HepG2 (cell line): ENCODE results near the gene PEX14. TPM values are rescaled to one million over a fixed set of nuclear protein-coding genes. Genes with fewer than 3 reads are reported as not detected.

Experiments used
- ATAC-seq: fragments of 200-7000 bp; cut with Tn5 transposase; 3 replicates; pipeline ENCODE4 v1.9.1; 2020; ENCODE audit warnings: mild to moderate bottlenecking, moderate library complexity
- BruUV-seq: library from RNA; stranded (reverse); fragments of 400-500 nt; replicated peaks from 2 replicates; lab custom pipeline; 2021; lab: Mats Ljungman, UMichigan
- CTCF ChIA-PET: fragments of 300-600 bp; formaldehyde crosslinking; extraction: SDS; loops from one replicate; lab custom pipeline; 2021; ENCODE audit warnings: low total read pairs, inconsistent platforms, low intra/inter-chr PET ratio; lab: Yijun Ruan, JAX
- POLR2A ChIA-PET: fragments of 350-600 bp; sonication (Branson Sonifier 250); formaldehyde crosslinking; loops from one replicate; lab custom pipeline; 2020; ENCODE audit warnings: antibody characterized with exemption, inconsistent platforms; lab: Yijun Ruan, JAX
- DNase-seq: peaks from one replicate; pipeline ENCODE4 v3.0.0-alpha.2; 2015; ENCODE audit warnings: low spot score
- FAIRE-seq: peaks from 3 replicates; lab custom pipeline; 2011; peaks lifted over from hg19 to GRCh38; lab: Jason Lieb, UNC
- H2AFZ ChIP-seq: one replicate; pipeline ENCODE4 v1.6.1; 2011; ENCODE audit warnings: low read length, inconsistent platforms
- H3K27ac ChIP-seq: fragments of 300-600 bp; 3 replicates; pipeline ENCODE4 v1.8.0; 2011; ENCODE audit warnings: mixed run types, mild to moderate bottlenecking, mixed read lengths, low read length, inconsistent platforms; ENCODE audit not compliant: insufficient read depth; ENCODE audit errors: extremely low read length
- H3K27me3 ChIP-seq, 2 experiments: fragments of 200-600 bp in 1 of 2; 2 replicates in 1 of 2; 3 replicates in 1 of 2; pipeline versions ENCODE4 v1.6.0 to v1.8.0; 2011; ENCODE audit warnings: low read length in 2 of 2, mild to moderate bottlenecking in 2 of 2, moderate library complexity in 2 of 2, inconsistent platforms in 1 of 2; ENCODE audit not compliant: insufficient read depth in 2 of 2, control insufficient read depth in 1 of 2
- H3K36me3 ChIP-seq, 2 experiments: fragments of 200-600 bp in 1 of 2; replicated peaks in 1 of 2; 2 replicates in 1 of 2; 3 replicates in 1 of 2; pipeline versions ENCODE4 v1.5.1 to v1.8.0; 2011; ENCODE audit warnings: low read length in 2 of 2, inconsistent platforms in 1 of 2; ENCODE audit not compliant: insufficient read depth in 2 of 2, control insufficient read depth in 1 of 2
- H3K4me1 ChIP-seq: 2 replicates; pipeline ENCODE4 v1.5.1; 2012; ENCODE audit warnings: low read length, inconsistent platforms; ENCODE audit not compliant: insufficient read depth
- H3K4me2 ChIP-seq: 2 replicates; pipeline ENCODE4 v1.6.0; 2011; ENCODE audit warnings: low read depth, low read length, inconsistent platforms
- H3K4me3 ChIP-seq, 3 experiments: fragments of 200-600 bp in 1 of 3; sonication (generic), shearing (Covaris generic) in 1 of 3; replicated peaks in 1 of 3; 2 replicates each; pipeline ENCODE4 v1.5.1; 2011 to 2016; ENCODE audit warnings: low read length in 3 of 3, inconsistent platforms in 2 of 3, low read depth in 2 of 3, mild to moderate bottlenecking in 2 of 3, control low read depth in 1 of 3, mixed read lengths in 1 of 3; ENCODE audit not compliant: insufficient read depth in 1 of 3
- H3K79me2 ChIP-seq: one replicate; pipeline ENCODE4 v1.6.1; 2011; ENCODE audit warnings: low read length, inconsistent platforms; ENCODE audit not compliant: insufficient read depth
- H3K9ac ChIP-seq: 2 replicates; pipeline ENCODE4 v1.6.0; 2011; ENCODE audit warnings: mild to moderate bottlenecking, low read depth, low read length, inconsistent platforms; ENCODE audit not compliant: insufficient read depth
- H3K9me3 ChIP-seq: 2 replicates; pipeline ENCODE4 v1.5.1; 2012; ENCODE audit warnings: mild to moderate bottlenecking, low read length
- H4K20me1 ChIP-seq: 2 replicates; pipeline ENCODE4 v1.6.0; 2011; ENCODE audit warnings: inconsistent platforms, mild to moderate bottlenecking, low read length, moderate library complexity; ENCODE audit not compliant: insufficient read depth
- AGO2 ChIP-seq: fragments of 200-400 bp; formaldehyde crosslinking; optimal IDR thresholded peaks from 2 replicates; pipeline ENCODE3; 2017; ENCODE audit warnings: mild to moderate bottlenecking, low read depth, low read length, moderate library complexity
- GMEB1 ChIP-seq: sonication (generic); formaldehyde crosslinking; IDR thresholded peaks from 2 replicates; pipeline ENCODE4 v1.5.1; 2020; ENCODE audit warnings: missing genetic modification reagents, mild to moderate bottlenecking, borderline replicate concordance
- GTF3A ChIP-seq: sonication (generic); formaldehyde crosslinking; conservative IDR thresholded peaks from 2 replicates; pipeline ENCODE4 v1.4.0; 2020; ENCODE audit warnings: mild to moderate bottlenecking, missing genetic modification reagents
- HOXA3 ChIP-seq: sonication (generic); formaldehyde crosslinking; IDR thresholded peaks from 2 replicates; pipeline ENCODE4 v1.5.0; 2020; ENCODE audit warnings: missing genetic modification reagents
- KLF13 ChIP-seq: sonication (generic); formaldehyde crosslinking; IDR thresholded peaks from 2 replicates; pipeline ENCODE4 v1.4.0; 2020; ENCODE audit warnings: mild to moderate bottlenecking, missing genetic modification reagents
- MAFK ChIP-seq, 2 experiments: IDR thresholded peaks in 1 of 2; conservative IDR thresholded peaks in 1 of 2; 2 replicates each; pipeline ENCODE4 v1.6.1; 2011; ENCODE audit warnings: improper control_type of control experiment in 2 of 2, low read length in 2 of 2
- TRIM22 ChIP-seq: fragments of 450-650 bp; IDR thresholded peaks from 2 replicates; pipeline ENCODE4 v1.6.1; 2017
- ZC3H4 ChIP-seq: sonication (generic); formaldehyde crosslinking; IDR thresholded peaks from 2 replicates; pipeline ENCODE4 v1.4.0; 2020; ENCODE audit warnings: missing genetic modification reagents, borderline replicate concordance
- ZFP82 ChIP-seq: sonication (generic); formaldehyde crosslinking; IDR thresholded peaks from 2 replicates; pipeline ENCODE4 v1.5.1; 2020; ENCODE audit warnings: mild to moderate bottlenecking, missing genetic modification reagents, borderline replicate concordance
- ZNF337 ChIP-seq: sonication (generic); formaldehyde crosslinking; IDR thresholded peaks from 2 replicates; pipeline ENCODE4 v1.5.1; 2020; ENCODE audit warnings: missing genetic modification reagents, low read depth, mild to moderate bottlenecking, borderline replicate concordance
- ZNF652 ChIP-seq: IDR thresholded peaks from 2 replicates; pipeline ENCODE4 v1.6.1; 2016; ENCODE audit warnings: low read depth, borderline replicate concordance
- ZNF713 ChIP-seq: sonication (generic); formaldehyde crosslinking; IDR thresholded peaks from 2 replicates; pipeline ENCODE4 v1.4.0; 2020; ENCODE audit warnings: mild to moderate bottlenecking, missing genetic modification reagents
- ZUFSP ChIP-seq: sonication (generic); formaldehyde crosslinking; IDR thresholded peaks from 2 replicates; pipeline ENCODE4 v1.9.0; 2021; ENCODE audit warnings: missing genetic modification reagents, mild to moderate bottlenecking, borderline replicate concordance
- WGBS: methylation state at CpG from one replicate; pipeline ENCODE4 v1.1.6; 2017; ENCODE audit warnings: low lambda C conversion rate; 5-methylcytosine and 5-hydroxymethylcytosine counted together
- in situ Hi-C: cut with HindIII; loops from 2 replicates; pipeline ENCODE4 v1.10.0; 2017; ENCODE audit warnings: low pct_unique_long_range_greater_than_20kb; ENCODE audit not compliant: extremely low pct_ligation_motif_present
- intact Hi-C: fragments of 100-400 bp; cut with micrococcal nuclease; formaldehyde crosslinking; loops from one replicate; pipeline ENCODE4 v1.10.0; 2022; ENCODE audit not compliant: unreplicated experiment
- polyA plus RNA-seq, 8 experiments: library from polyadenylated mRNA; depleted of rRNA in 3 of 8; stranded (reverse) in 7 of 8; unstranded in 1 of 8; fragments of >200 nt; fragmentation: Illumina TruSeq in 4 of 8; extraction: Trizol in 4 of 8; gene quantifications; 2 replicates each; pipeline versions ENCODE4 v1.2.1 to v1.2.3, GENCODE V29; 2011 to 2016; ENCODE audit warnings: low read depth in 4 of 8, missing spikeins in 1 of 8, mixed read lengths in 1 of 8; ENCODE audit not compliant: insufficient read depth in 1 of 8
- total RNA-seq, 5 experiments: library from RNA; depleted of rRNA; stranded (reverse); fragments of >200 nt; fragmentation: Illumina TruSeq; extraction: Trizol; gene quantifications; 2 replicates each; pipeline ENCODE4 v1.2.3, GENCODE V29; 2016; ENCODE audit warnings: low read depth in 1 of 5

Gene PEX14
- total and polyA plus RNA-seq, 2 of the 13 experiments (the other 11 are each of a cell fraction or from before 2014, with no cell fraction given): 6.5 to 9.9 TPM

GRCh38 chr1:10529765-10530164 lies 55.0 kb downstream of the PEX14 start:
- H3K27ac ChIP-seq: no peak overlapping the region
- H3K36me3 ChIP-seq: no peaks in the 10 kb centered on the region
- no peaks in the 10 kb centered on the region for H3K9me3 ChIP-seq
- no peaks in the 10 kb centered on the region for H3K27me3 ChIP-seq
- ChIA-PET POLR2A (no interaction called here), CTCF (no interaction called here)
- no peak for FAIRE-seq
- peaks cover 10% of the 10 kb centered on the region for H3K79me2 ChIP-seq
- no peaks in the 10 kb centered on the region for H4K20me1 ChIP-seq
- H3K4me3 ChIP-seq: no peak overlapping the region
- H3K9ac ChIP-seq: no peak overlapping the region
- peaks cover 25% of the 10 kb centered on the region for H3K4me1 ChIP-seq
- H2AFZ ChIP-seq: no peak overlapping the region
- 63% methylated on average over 3 of the region's 3 CpGs for WGBS
- in situ Hi-C loops: no loop called here
- no peak for ATAC-seq
- no peak for DNase-seq
- BruUV-seq: no TSS peak
- TF ChIP-seq MAFK (conservative IDR thresholded peaks at IDR 0.05 in 1 of 2, IDR thresholded peaks at IDR 0.05 in 1 of 2; ENCODE audit: low read length in 2 of 2) (no peak), TRIM22 (no peak), ZNF652 (CRISPR knock-in tag) (peak; percentile 71)
- intact Hi-C loops: no loop called here
- no peak overlapping the region for H3K4me2 ChIP-seq

GRCh38 chr1:10530281-10530740 lies 55.6 kb downstream of the PEX14 start:
- intact Hi-C loops: no loop called here
- ChIA-PET POLR2A (no interaction called here), CTCF (no interaction called here)
- in situ Hi-C loops: no loop called here
- no peak overlapping the region for H3K4me2 ChIP-seq
- no peaks in the 10 kb centered on the region for H3K9me3 ChIP-seq
- 92% methylated on average over 20 of the region's 20 CpGs for WGBS
- H3K4me1 ChIP-seq: peaks cover 25% of the 10 kb centered on the region
- H3K27me3 ChIP-seq: no peaks in the 10 kb centered on the region
- no peak overlapping the region for H3K27ac ChIP-seq
- BruUV-seq: no TSS peak
- H4K20me1 ChIP-seq: no peaks in the 10 kb centered on the region
- FAIRE-seq (no peak), ATAC-seq (no peak), DNase-seq (no peak)
- no peak overlapping the region for H3K9ac ChIP-seq
- H2AFZ ChIP-seq: no peak overlapping the region
- H3K79me2 ChIP-seq: peaks cover 4% of the 10 kb centered on the region
- H3K36me3 ChIP-seq: no peaks in the 10 kb centered on the region
- no peak overlapping the region for H3K4me3 ChIP-seq
- TF ChIP-seq ZNF713 (CRISPR knock-in tag) (no peak), HOXA3 (0 out of 2 replicates have a peak, but pooled peaks have one; percentile 20), ZNF337 (CRISPR knock-in tag) (no peak), ZUFSP (CRISPR knock-in tag) (no peak), ZFP82 (CRISPR knock-in tag) (no peak), AGO2 (peak; percentile 23), KLF13 (CRISPR knock-in tag) (no peak), ZC3H4 (CRISPR knock-in tag) (no peak), GMEB1 (CRISPR knock-in tag) (no peak), GTF3A (no peak)
